CD14-positive monocyte (primary cell): ENCODE measurements around the gene BUD13. TPM values are rescaled to one million over a fixed set of nuclear protein-coding genes. Genes with fewer than 3 reads are reported as not detected.

Source experiments
- DNase-seq, 3 donors: peaks; one replicate each; pipeline ENCODE4 v3.0.0-alpha.2; 2011 to 2022
- H2AFZ ChIP-seq: 2 replicates; pipeline ENCODE4 v1.6.0; 2012; ENCODE audit warnings: mild to moderate bottlenecking, low read depth, low read length, inconsistent platforms; ENCODE audit not compliant: insufficient read depth, poor library complexity, severe bottlenecking
- H3K27ac ChIP-seq, 2 donors: 1 replicate in 1 of 2; 2 replicates in 1 of 2; pipeline ENCODE4 v1.5.1; 2012 to 2013; ENCODE audit warnings: low read length in 2 of 2, control low read depth in 1 of 2, inconsistent platforms in 1 of 2, low read depth in 1 of 2, mild to moderate bottlenecking in 1 of 2
- H3K27me3 ChIP-seq, 2 donors: one replicate each; pipeline versions ENCODE4 v1.6.0 to v1.6.1; 2011 to 2013; ENCODE audit warnings: low read length in 2 of 2; ENCODE audit not compliant: control insufficient read depth in 2 of 2, insufficient read depth in 2 of 2
- H3K36me3 ChIP-seq, 2 donors: replicated peaks in 1 of 2; 1 replicate in 1 of 2; 2 replicates in 1 of 2; pipeline versions ENCODE4 v1.5.1 to v1.6.1; 2012 to 2013; ENCODE audit warnings: low read length in 2 of 2, control low read depth in 1 of 2, inconsistent platforms in 1 of 2, mild to moderate bottlenecking in 1 of 2; ENCODE audit not compliant: insufficient read depth in 2 of 2, control insufficient read depth in 1 of 2
- H3K4me1 ChIP-seq, 2 donors: 1 replicate in 1 of 2; 2 replicates in 1 of 2; pipeline versions ENCODE4 v1.5.1 to v1.6.1; 2012 to 2013; ENCODE audit warnings: low read length in 2 of 2, control low read depth in 1 of 2, inconsistent platforms in 1 of 2, mild to moderate bottlenecking in 1 of 2, moderate library complexity in 1 of 2; ENCODE audit not compliant: insufficient read depth in 2 of 2, control insufficient read depth in 1 of 2
- H3K4me2 ChIP-seq: replicated peaks from 2 replicates; pipeline ENCODE3; 2012; ENCODE audit warnings: low read length, moderate library complexity, mild to moderate bottlenecking; ENCODE audit not compliant: poor library complexity, severe bottlenecking; ENCODE audit errors: extremely low read depth
- H3K4me3 ChIP-seq, 3 experiments: fragments of 200-600 bp in 1 of 3; sonication (generic) in 1 of 3; replicated peaks in 1 of 3; 1 replicate in 2 of 3; 2 replicates in 1 of 3; pipeline ENCODE4 v1.5.1; 2011 to 2013; ENCODE audit warnings: low read length in 3 of 3, mild to moderate bottlenecking in 3 of 3, control low read depth in 2 of 3, low read depth in 2 of 3, inconsistent platforms in 1 of 3, moderate library complexity in 1 of 3
- H3K79me2 ChIP-seq: 2 replicates; pipeline ENCODE4 v1.6.0; 2012; ENCODE audit warnings: mild to moderate bottlenecking, control low read depth, inconsistent platforms, low read length, moderate library complexity; ENCODE audit not compliant: insufficient read depth
- H3K9ac ChIP-seq: 2 replicates; pipeline ENCODE4 v1.6.0; 2017; ENCODE audit warnings: low read length, mild to moderate bottlenecking; ENCODE audit not compliant: insufficient read depth, poor library complexity, severe bottlenecking
- H3K9me3 ChIP-seq, 2 donors: replicated peaks in 1 of 2; 1 replicate in 1 of 2; 2 replicates in 1 of 2; pipeline versions ENCODE4 v1.5.1 to v1.6.1; 2012 to 2013; ENCODE audit warnings: low read length in 2 of 2, control low read depth in 1 of 2; ENCODE audit not compliant: control insufficient read depth in 1 of 2, insufficient read depth in 1 of 2
- H4K20me1 ChIP-seq: 2 replicates; pipeline ENCODE4 v1.6.0; 2012; ENCODE audit warnings: mild to moderate bottlenecking, low read length, control low read depth, moderate library complexity; ENCODE audit not compliant: insufficient read depth
- H3K27ac Mint-ChIP-seq, 7 donors: one replicate each; pipeline ENCODE4 v1.8.0; 2020; ENCODE audit warnings: mild to moderate bottlenecking in 7 of 7, mixed read lengths in 7 of 7, moderate library complexity in 6 of 7, inconsistent platforms in 2 of 7
- H3K27me3 Mint-ChIP-seq, 3 donors: one replicate each; pipeline ENCODE4 v1.8.0; 2021 to 2022; ENCODE audit warnings: low read depth in 3 of 3, mild to moderate bottlenecking in 3 of 3, mixed read lengths in 3 of 3, moderate library complexity in 3 of 3, inconsistent platforms in 1 of 3
- H3K36me3 Mint-ChIP-seq, 2 donors: one replicate each; pipeline ENCODE4 v1.8.0; 2020; ENCODE audit warnings: mixed read lengths in 2 of 2, inconsistent platforms in 1 of 2, mild to moderate bottlenecking in 1 of 2
- H3K4me1 Mint-ChIP-seq: one replicate; pipeline ENCODE4 v1.8.0; 2020; ENCODE audit warnings: mild to moderate bottlenecking, mixed read lengths
- H3K4me3 Mint-ChIP-seq, 2 donors: one replicate each; pipeline ENCODE4 v1.8.0; 2020; ENCODE audit warnings: mild to moderate bottlenecking in 2 of 2, mixed read lengths in 2 of 2, moderate library complexity in 1 of 2
- H3K9me3 Mint-ChIP-seq, 7 donors: one replicate each; pipeline ENCODE4 v1.8.0; 2020 to 2022; ENCODE audit warnings: mixed read lengths in 7 of 7, mild to moderate bottlenecking in 6 of 7, moderate library complexity in 6 of 7, inconsistent platforms in 2 of 7
- CTCF ChIP-seq: fragments of 200-600 bp; IDR thresholded peaks from one replicate; pipeline ENCODE4 v1.8.0; 2022; ENCODE audit warnings: antibody characterized with exemption, mild to moderate bottlenecking
- WGBS: methylation state at CpG from one replicate; pipeline ENCODE4 v1.1.5; 2013; ENCODE audit warnings: missing lambda C conversion rate; ENCODE audit not compliant: insufficient coverage; 5-methylcytosine and 5-hydroxymethylcytosine counted together
- intact Hi-C, 2 donors: fragments of 100-400 bp; cut with micrococcal nuclease; formaldehyde crosslinking; loops; one replicate each; pipeline versions ENCODE4 v1.15.0 to v1.15.1; 2023
- polyA plus RNA-seq, 3 donors: library from polyadenylated mRNA; depleted of rRNA in 1 of 3; unstranded in 2 of 3; stranded (reverse) in 1 of 3; fragments of 300-500 nt in 2 of 3; fragments of >200 nt in 1 of 3; fragmentation: Illumina TruSeq in 2 of 3; gene quantifications; 1 replicate in 2 of 3; 2 replicates in 1 of 3; pipeline ENCODE4 v1.2.3, GENCODE V29; 2012 to 2021

Gene BUD13
- polyA plus RNA-seq, 3 donors = 4.2 to 8.7 (median 5.3) TPM

- Histone ChIP-seq H3K4me2 (no peak overlapping the region), H3K27ac (no peak overlapping the region), H3K79me2 (no peaks in the 10 kb centered on the region), H2AFZ (no peak overlapping the region), H4K20me1 (no peaks in the 10 kb centered on the region), H3K4me1 (peaks cover 4 to 8% of the 10 kb centered on the region in 2 donors), H3K9ac (no peak overlapping the region), H3K4me3 (no peak overlapping the region), H3K36me3 (no peaks in the 10 kb centered on the region), H3K27me3 (no peaks in the 10 kb centered on the region), H3K9me3 (no peaks in the 10 kb centered on the region)
- 86% methylated on average over 1 of the region's 2 CpGs for WGBS
- Mint-ChIP-seq H3K36me3 (peaks cover 0 to 8% of the 10 kb centered on the region in 2 donors), H3K27me3 (peaks cover 1 to 9% (median 5%) of the 10 kb centered on the region in 3 donors), H3K4me1 (peaks cover 15% of the 10 kb centered on the region), H3K4me3 (no peak overlapping the region), H3K9me3 (peaks cover 0 to 2% (median 0%) of the 10 kb centered on the region in 7 donors), H3K27ac (no peak overlapping the region)
- intact Hi-C loops = no loop called here
- no peak for DNase-seq
- no peak for TF ChIP-seq CTCF
Observed at GRCh38 chr11:116731821-116732220, 41.0 kb downstream of the BUD13 start.

- peaks cover 1 to 11% (median 7%) of the 10 kb centered on the region in 3 donors for H3K27me3 Mint-ChIP-seq
- peaks cover 0 to 2% (median 0%) of the 10 kb centered on the region in 7 donors for H3K9me3 Mint-ChIP-seq
- DNase-seq = no peak
- H3K4me2 ChIP-seq = no peak overlapping the region
- no peak overlapping the region for H3K9ac ChIP-seq
- H3K4me3 ChIP-seq = no peak overlapping the region
- H3K36me3 Mint-ChIP-seq = peaks cover 0 to 8% of the 10 kb centered on the region in 2 donors
- H4K20me1 ChIP-seq = no peaks in the 10 kb centered on the region
- intact Hi-C loops = no loop called here
- WGBS = 94% methylated on average over 9 of the region's 11 CpGs
- H3K4me3 Mint-ChIP-seq = no peak overlapping the region
- peak overlapping the region in 1 of 7 donors; percentile 12 for H3K27ac Mint-ChIP-seq
- H3K27me3 ChIP-seq = no peaks in the 10 kb centered on the region
- peaks cover 4 to 8% of the 10 kb centered on the region in 2 donors for H3K4me1 ChIP-seq
- no peaks in the 10 kb centered on the region for H3K9me3 ChIP-seq
- H3K4me1 Mint-ChIP-seq = peaks cover 15% of the 10 kb centered on the region
- no peak overlapping the region for H2AFZ ChIP-seq
- no peaks in the 10 kb centered on the region for H3K79me2 ChIP-seq
- H3K27ac ChIP-seq = no peak overlapping the region
- TF ChIP-seq CTCF = no peak
- no peaks in the 10 kb centered on the region for H3K36me3 ChIP-seq
Observed at GRCh38 chr11:116731097-116731761, 41.6 kb downstream of the BUD13 start.
